Naive thymus-derived CD8-positive, alpha-beta T cell (primary cell): Measurements from ENCODE around the gene PLEKHG2. TPM values are rescaled to one million over a fixed set of nuclear protein-coding genes. Genes with fewer than 3 reads are reported as not detected.
"Not testable (repeated sequence)": the region's sequence is repeated elsewhere in the genome, so short reads cannot be mapped to it uniquely, and the experiment has no call there.

Experiments
- ATAC-seq, 2 donors: fragments of 150-1000 bp; cut with Tn5 transposase in 1 of 2; sonication (Bioruptor Pico), chemical (Tn5 transposase) in 1 of 2; 1 replicate in 1 of 2; 2 replicates in 1 of 2; pipeline ENCODE4 v1.10.0; 2021; ENCODE audit warnings: mild to moderate bottlenecking in 2 of 2, moderate library complexity in 2 of 2
- POLR2A ChIA-PET: fragments of 350-600 bp; sonication (Branson Sonifier 250); formaldehyde crosslinking; loops from one replicate; lab custom pipeline; 2021; ENCODE audit warnings: antibody characterized with exemption; lab: Charles Lee
- DNase-seq, 10 donors: peaks; one replicate each; pipeline versions ENCODE4 v3.0.0 to v3.0.0-alpha.2; 2020 to 2022
- H3K27ac Mint-ChIP-seq, 10 donors: one replicate each; pipeline ENCODE4 v1.8.0; 2020 to 2022; ENCODE audit warnings: mild to moderate bottlenecking in 10 of 10, mixed read lengths in 10 of 10, moderate library complexity in 4 of 10, inconsistent platforms in 1 of 10
- H3K27me3 Mint-ChIP-seq, 5 donors: one replicate each; pipeline ENCODE4 v1.8.0; 2021 to 2022; ENCODE audit warnings: mixed read lengths in 5 of 5
- H3K36me3 Mint-ChIP-seq, 3 donors: one replicate each; pipeline ENCODE4 v1.8.0; 2020 to 2022; ENCODE audit warnings: mixed read lengths in 3 of 3, mild to moderate bottlenecking in 2 of 3, inconsistent platforms in 1 of 3
- H3K4me1 Mint-ChIP-seq, 4 donors: one replicate each; pipeline ENCODE4 v1.8.0; 2021 to 2022; ENCODE audit warnings: mixed read lengths in 4 of 4
- H3K4me3 Mint-ChIP-seq, 10 donors: one replicate each; pipeline ENCODE4 v1.8.0; 2020 to 2022; ENCODE audit warnings: mild to moderate bottlenecking in 10 of 10, mixed read lengths in 10 of 10, moderate library complexity in 6 of 10, inconsistent platforms in 1 of 10
- H3K9me3 Mint-ChIP-seq, 9 donors: one replicate each; pipeline ENCODE4 v1.8.0; 2020 to 2022; ENCODE audit warnings: mixed read lengths in 9 of 9, mild to moderate bottlenecking in 3 of 9, inconsistent platforms in 1 of 9, moderate library complexity in 1 of 9
- polyA plus RNA-seq, 3 donors: library from polyadenylated mRNA; unstranded; fragments of 300-500 nt; fragmentation: Illumina TruSeq; gene quantifications; one replicate each; pipeline ENCODE4 v1.2.3, GENCODE V29; 2021
- total RNA-seq, 8 experiments: library from RNA in 2 of 8; stranded (reverse) in 2 of 8; gene quantifications; one replicate each; pipeline ENCODE4 v1.2.3 and lab custom pipeline; 2021 to 2026

PLEKHG2 gene
- total and polyA plus RNA-seq, 5 experiments from 2014 or later = 4.2 to 23.8 (median 5.0) TPM

GRCh38 chr19:39445196-39446111 is 33.0 kb downstream of the PLEKHG2 start, which contains the start of gene SUPT5H:
TSS of gene SUPT5H (plus strand) at chr19:39445582. CDS start at chr19:39445891, 309 bp downstream.
- H3K27me3 Mint-ChIP-seq = no peaks in the 10 kb centered on the region
- H3K36me3 Mint-ChIP-seq = peaks cover 3 to 35% (median 4%) of the 10 kb centered on the region in 3 donors
- POLR2A ChIA-PET = interaction anchor here (0.6 to 4.6 kb wide), 24 partner anchors 10 to 998 kb away, joined by 3 to 106 read pairs (median 4); partner anchors contain the start of genes EID2B, MED29, PAF1 and PLEKHG2
- H3K9me3 Mint-ChIP-seq = no peaks in the 10 kb centered on the region
- H3K4me3 Mint-ChIP-seq = peak within 1 kb of the TSS; percentile 92 to 100 (median 99)
- DNase-seq = peak; percentile 91 to 99 (median 98)
- peak; percentile 94 to 96 for ATAC-seq
- peak within 1 kb of the TSS; percentile 96 to 100 (median 99) for H3K27ac Mint-ChIP-seq
- H3K4me1 Mint-ChIP-seq = peaks cover 34 to 68% (median 56%) of the 10 kb centered on the region in 4 donors

- H3K27ac Mint-ChIP-seq = peak overlapping the region; percentile 96 to 100 (median 99)
- ATAC-seq (no peak), DNase-seq (no peak)
- H3K27me3 Mint-ChIP-seq = no peaks in the 10 kb centered on the region
- POLR2A ChIA-PET = interaction anchor here (1.1 to 4.6 kb wide), 7 partner anchors 11 to 70 kb away, joined by 3 to 106 read pairs (median 12); partner anchors contain the start of genes MED29, PAF1, PLEKHG2 and RPS16
- H3K36me3 Mint-ChIP-seq = peaks cover 3 to 44% (median 4%) of the 10 kb centered on the region in 3 donors
- no peaks in the 10 kb centered on the region for H3K9me3 Mint-ChIP-seq
- H3K4me1 Mint-ChIP-seq = peaks cover 36 to 72% (median 63%) of the 10 kb centered on the region in 4 donors
- H3K4me3 Mint-ChIP-seq = peak overlapping the region; percentile 92 to 100 (median 99)
Measured at GRCh38 chr19:39446365-39447084, 34.1 kb downstream of the PLEKHG2 start.

GRCh38 chr19:39448271-39448670 is 35.8 kb downstream of the PLEKHG2 start:
- Mint-ChIP-seq H3K9me3 (no peaks in the 10 kb centered on the region), H3K36me3 (peaks cover 3 to 62% (median 11%) of the 10 kb centered on the region in 3 donors), H3K4me1 (peaks cover 49 to 86% (median 79%) of the 10 kb centered on the region in 4 donors), H3K27ac (peak overlapping the region; percentile 49 to 100 (median 83)), H3K4me3 (peak overlapping the region; percentile 73 to 100 (median 99)), H3K27me3 (no peaks in the 10 kb centered on the region)
- POLR2A ChIA-PET = interaction anchor here (1.0 kb wide), 1 partner anchor 85 kb away, joined by 3 read pairs; the partner anchor contains the start of gene EID2B
- DNase-seq = no peak
- ATAC-seq = no peak

GRCh38 chr19:39449116-39449797 is 36.8 kb downstream of the PLEKHG2 start:
- peaks cover 3 to 72% (median 11%) of the 10 kb centered on the region in 3 donors for H3K36me3 Mint-ChIP-seq
- H3K4me3 Mint-ChIP-seq = peak overlapping the region; percentile 36 to 100 (median 98)
- ATAC-seq (no peak), DNase-seq (no peak)
- H3K9me3 Mint-ChIP-seq = no peaks in the 10 kb centered on the region
- no peaks in the 10 kb centered on the region for H3K27me3 Mint-ChIP-seq
- peaks cover 50 to 87% (median 80%) of the 10 kb centered on the region in 4 donors for H3K4me1 Mint-ChIP-seq
- POLR2A ChIA-PET = interaction anchor here (1.0 to 1.6 kb wide), 2 partner anchors 13 to 84 kb away, joined by 3 to 5 read pairs; partner anchors contain the start of genes EID2B and RPS16
- H3K27ac Mint-ChIP-seq = peak overlapping the region; percentile 20 to 99 (median 83)

- DNase-seq, ATAC-seq, H3K4me3 Mint-ChIP-seq, H3K27me3 Mint-ChIP-seq, H3K9me3 Mint-ChIP-seq, POLR2A ChIA-PET: not testable (repeated sequence)
- Mint-ChIP-seq H3K27ac (peak overlapping the region in 5 of 10 donors; percentile 13 to 77 (median 61)), H3K4me1 (peaks cover 44 to 77% (median 73%) of the 10 kb centered on the region in 4 donors), H3K36me3 (peaks cover 2 to 84% (median 7%) of the 10 kb centered on the region in 3 donors)
Measured at GRCh38 chr19:39451257-39451656, 38.8 kb downstream of the PLEKHG2 start.

GRCh38 chr19:39463403-39463802 is 50.9 kb downstream of the PLEKHG2 start:
- Mint-ChIP-seq H3K9me3 (no peaks in the 10 kb centered on the region), H3K27ac (peak overlapping the region in 1 of 10 donors; percentile 41), H3K36me3 (peaks cover 4 to 90% (median 14%) of the 10 kb centered on the region in 3 donors), H3K4me1 (peaks cover 0 to 20% (median 12%) of the 10 kb centered on the region in 4 donors), H3K27me3 (no peaks in the 10 kb centered on the region), H3K4me3 (no peak overlapping the region)
- DNase-seq (no peak), ATAC-seq (no peak)
- POLR2A ChIA-PET = no interaction called here

- H3K27me3 Mint-ChIP-seq = no peaks in the 10 kb centered on the region
- peaks cover 0 to 9% (median 7%) of the 10 kb centered on the region in 4 donors for H3K4me1 Mint-ChIP-seq
- peak overlapping the region in 1 of 10 donors; percentile 93 for H3K27ac Mint-ChIP-seq
- DNase-seq = no peak
- peaks cover 4 to 89% (median 13%) of the 10 kb centered on the region in 3 donors for H3K36me3 Mint-ChIP-seq
- POLR2A ChIA-PET = no interaction called here
- ATAC-seq = no peak
- H3K4me3 Mint-ChIP-seq = no peak overlapping the region
- H3K9me3 Mint-ChIP-seq = no peaks in the 10 kb centered on the region
Measured at GRCh38 chr19:39465956-39466747, 53.7 kb downstream of the PLEKHG2 start.

GRCh38 chr19:39467941-39468340 is 55.5 kb downstream of the PLEKHG2 start:
- peaks cover 0 to 15% (median 4%) of the 10 kb centered on the region in 4 donors for H3K4me1 Mint-ChIP-seq

GRCh38 chr19:39469036-39469435 is 56.6 kb downstream of the PLEKHG2 start:
- H3K36me3 Mint-ChIP-seq = peaks cover 11 to 83% (median 22%) of the 10 kb centered on the region in 3 donors
- DNase-seq (no peak), ATAC-seq (no peak)
- H3K9me3 Mint-ChIP-seq = no peaks in the 10 kb centered on the region
- peak overlapping the region in 2 of 10 donors; percentile 18 to 74 for H3K27ac Mint-ChIP-seq
- POLR2A ChIA-PET = interaction anchor here (1.0 to 1.5 kb wide), 2 partner anchors 23 to 33 kb away, joined by 3 to 4 read pairs; partner anchors contain the start of genes RPS16 and SUPT5H
- peaks cover 0 to 16% (median 6%) of the 10 kb centered on the region in 4 donors for H3K4me1 Mint-ChIP-seq
- H3K27me3 Mint-ChIP-seq = no peaks in the 10 kb centered on the region
- no peak overlapping the region for H3K4me3 Mint-ChIP-seq

More at GRCh38 chr19:39467941-39468340, 55.5 kb downstream of the PLEKHG2 start:
- H3K36me3 Mint-ChIP-seq = peaks cover 11 to 89% (median 22%) of the 10 kb centered on the region in 3 donors
- H3K27ac Mint-ChIP-seq = peak overlapping the region in 1 of 10 donors; percentile 69
- ATAC-seq (no peak), DNase-seq (no peak)
- no peaks in the 10 kb centered on the region for H3K9me3 Mint-ChIP-seq
- no peak overlapping the region for H3K4me3 Mint-ChIP-seq
- H3K27me3 Mint-ChIP-seq = no peaks in the 10 kb centered on the region
- POLR2A ChIA-PET = no interaction called here

GRCh38 chr19:39469567-39469966 is 57.1 kb downstream of the PLEKHG2 start:
- Mint-ChIP-seq H3K9me3 (no peaks in the 10 kb centered on the region), H3K27me3 (no peaks in the 10 kb centered on the region), H3K27ac (peak overlapping the region in 6 of 10 donors; percentile 36 to 90 (median 73)), H3K4me1 (peaks cover 0 to 17% (median 10%) of the 10 kb centered on the region in 4 donors), H3K4me3 (no peak overlapping the region), H3K36me3 (peaks cover 11 to 85% (median 24%) of the 10 kb centered on the region in 3 donors)
- POLR2A ChIA-PET = interaction anchor here (1.0 to 1.5 kb wide), 2 partner anchors 24 to 34 kb away, joined by 3 to 4 read pairs; partner anchors contain the start of genes RPS16 and SUPT5H
- DNase-seq = no peak
- no peak for ATAC-seq
